Dermis microvascular lymphatic vessel endothelial cell (primary cell): ENCODE data around the gene KCTD8. TPM values are rescaled to one million over a fixed set of nuclear protein-coding genes. Genes with fewer than 3 reads are reported as not detected.

ENCODE experiments used
- DNase-seq, 2 donors: peaks; one replicate each; pipeline versions ENCODE4 v3.0.0 to v3.0.0-alpha.2; 2010; ENCODE audit warnings: low read depth in 2 of 2
- total RNA-seq: library from RNA; depleted of rRNA; stranded (reverse); fragments of >200 nt; gene quantifications from 2 replicates; pipeline ENCODE4 v1.2.1, GENCODE V29; 2014

The KCTD8 gene
- 0.13 TPM in 2 replicates for total RNA-seq

DNA sequence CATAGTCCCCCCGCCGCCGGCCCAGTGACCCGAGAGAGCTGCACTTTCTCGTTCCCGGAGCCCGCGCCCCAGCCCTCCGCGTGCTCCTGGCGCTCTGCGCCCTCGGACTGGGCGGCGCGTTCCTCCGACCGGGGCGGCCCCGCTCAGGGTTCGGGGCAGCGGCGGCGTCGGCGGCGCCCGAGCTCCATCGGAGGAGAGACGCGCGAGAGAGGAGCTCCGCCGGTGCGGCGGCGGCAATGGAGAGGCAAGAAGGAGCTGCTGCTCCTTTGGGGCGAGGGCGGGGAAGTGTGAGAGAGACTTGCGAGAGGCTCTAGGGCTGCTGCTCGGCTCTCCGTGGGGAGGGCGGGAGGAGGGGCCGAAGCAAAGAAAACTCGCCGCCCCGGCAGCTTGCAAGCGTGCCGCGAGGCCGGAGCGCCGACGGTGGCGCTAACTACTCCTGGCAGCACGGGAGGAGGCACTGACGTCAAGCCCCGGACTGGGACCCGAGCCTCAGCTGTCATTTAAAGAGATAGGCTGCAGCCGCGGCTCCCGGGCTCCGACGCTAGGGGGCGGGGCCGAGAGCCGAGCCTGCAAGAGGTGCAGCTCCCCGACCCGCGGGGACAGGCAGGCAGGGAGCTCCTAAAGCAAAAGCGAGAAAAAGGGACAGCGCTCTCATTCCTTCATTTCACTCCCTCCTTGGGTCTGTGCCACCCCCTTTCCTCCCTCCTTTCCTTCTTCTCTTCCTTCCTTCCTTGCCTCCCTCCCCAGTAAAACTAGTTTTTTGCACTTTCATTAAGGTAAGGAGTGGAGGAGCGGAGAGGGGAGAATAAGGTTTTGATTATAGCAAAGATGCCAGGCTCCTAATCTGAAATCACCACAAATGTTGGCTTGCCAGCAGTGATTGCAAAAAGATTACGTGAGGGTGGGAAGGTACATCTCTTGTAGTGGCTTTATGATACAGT lies at the start of gene KCTD8:
TSS of gene KCTD8 (minus strand) at position 289 of the 941 bp plus-strand sequence.
- DNase-seq, result peak; percentile 50 to 87

DNA sequence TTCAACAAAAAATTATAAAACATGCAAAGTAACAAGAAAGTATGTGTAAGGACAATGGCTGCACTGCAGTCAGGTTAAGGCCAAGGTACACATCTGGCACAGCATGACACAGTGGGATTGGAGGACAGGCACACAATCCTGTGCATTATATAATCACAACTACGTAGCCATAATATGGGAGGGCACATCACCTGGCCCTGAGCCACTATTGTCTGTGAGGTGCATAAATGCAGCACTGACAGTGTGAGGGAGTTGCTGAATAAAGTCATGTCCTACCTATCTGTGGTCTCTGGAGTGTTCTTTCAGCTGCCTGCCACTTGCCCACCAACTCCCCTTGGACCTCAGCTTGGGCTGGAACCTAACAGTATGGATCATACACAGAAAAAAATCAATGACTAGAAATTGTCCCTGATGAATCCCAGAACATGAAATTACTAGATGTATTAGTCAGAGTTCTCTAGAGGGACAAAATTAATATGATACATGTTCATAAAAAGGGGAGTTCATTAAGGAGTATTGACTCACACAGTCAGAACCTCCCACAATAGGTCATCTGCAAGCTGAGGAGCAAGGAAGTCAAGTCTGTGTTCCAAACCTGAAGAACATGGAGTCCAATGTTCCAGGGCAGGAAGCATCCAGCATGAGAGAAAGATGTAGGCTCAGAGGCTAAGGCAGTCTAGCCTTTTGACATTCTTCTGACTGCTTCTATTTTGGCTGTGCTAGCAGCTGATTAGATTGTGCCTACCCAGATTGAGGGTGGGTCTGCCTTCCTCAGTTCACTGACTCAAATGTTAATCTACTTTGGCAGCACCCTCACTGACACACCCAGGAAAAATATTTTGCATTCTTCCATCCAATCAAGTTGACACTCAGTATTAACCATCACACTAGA lies 46.4 kb upstream of the KCTD8 start:
- no peak for DNase-seq

DNA sequence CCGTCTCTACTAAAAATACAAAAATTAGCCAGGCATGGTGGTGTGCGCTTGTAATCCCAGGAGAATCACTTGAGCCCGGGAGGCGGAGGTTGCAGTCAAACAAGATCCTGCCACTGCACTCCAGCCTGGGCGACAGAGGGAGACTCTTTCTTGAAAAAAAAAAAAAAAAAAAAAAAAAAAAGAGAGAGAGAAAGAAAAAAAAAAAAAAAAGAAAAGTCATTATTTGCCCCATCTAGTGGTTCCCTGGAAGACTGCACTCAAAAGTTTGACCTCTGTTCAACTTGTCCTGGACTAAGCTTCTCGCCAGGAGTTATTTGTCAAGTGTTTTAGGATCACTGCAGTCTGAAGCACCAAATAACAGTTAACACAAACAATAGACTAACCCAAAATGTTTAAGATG lies 45.3 kb upstream of the KCTD8 start:
- DNase-seq, result peak; percentile 7 to 28

DNA sequence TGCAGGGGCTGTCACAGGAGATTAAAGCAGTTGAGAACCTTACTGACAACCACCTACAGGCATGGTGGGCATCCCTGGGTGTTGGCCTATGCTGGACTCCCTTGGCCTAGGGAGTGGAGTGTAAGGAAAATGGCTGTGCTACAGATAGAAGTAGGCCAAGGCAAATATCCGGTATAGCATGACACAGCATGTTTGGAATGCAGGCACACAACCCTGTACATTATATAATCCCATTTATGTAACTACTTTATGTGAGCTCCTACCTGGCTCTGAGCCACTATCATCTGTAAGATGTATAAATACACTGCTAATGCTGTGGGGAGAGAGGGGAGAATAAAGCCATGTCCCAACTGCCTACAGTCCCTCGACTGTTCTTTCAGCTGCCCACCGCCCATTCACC lies 38.7 kb upstream of the KCTD8 start:
- peak in 1 of 2 donors; percentile 19 for DNase-seq

DNA sequence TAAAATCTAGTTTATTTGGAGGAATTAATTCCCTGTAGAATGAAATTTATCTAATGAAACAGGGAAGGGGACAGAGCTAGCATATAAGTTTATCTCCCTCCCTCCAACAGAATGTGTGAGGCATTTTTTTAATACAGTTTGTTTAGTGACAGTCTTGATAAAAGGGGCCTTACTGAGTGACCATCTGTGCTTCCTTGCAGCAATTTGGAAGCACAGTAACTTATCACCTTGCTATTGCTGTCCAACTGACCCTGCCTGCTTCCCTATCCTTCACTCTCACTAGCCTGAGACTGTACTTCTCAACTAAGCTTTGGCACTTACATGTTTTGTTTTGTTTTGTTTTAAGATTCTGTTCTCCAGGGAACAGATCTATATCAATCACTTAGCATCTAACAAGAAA lies 31.1 kb upstream of the KCTD8 start:
- DNase-seq, result no peak

DNA sequence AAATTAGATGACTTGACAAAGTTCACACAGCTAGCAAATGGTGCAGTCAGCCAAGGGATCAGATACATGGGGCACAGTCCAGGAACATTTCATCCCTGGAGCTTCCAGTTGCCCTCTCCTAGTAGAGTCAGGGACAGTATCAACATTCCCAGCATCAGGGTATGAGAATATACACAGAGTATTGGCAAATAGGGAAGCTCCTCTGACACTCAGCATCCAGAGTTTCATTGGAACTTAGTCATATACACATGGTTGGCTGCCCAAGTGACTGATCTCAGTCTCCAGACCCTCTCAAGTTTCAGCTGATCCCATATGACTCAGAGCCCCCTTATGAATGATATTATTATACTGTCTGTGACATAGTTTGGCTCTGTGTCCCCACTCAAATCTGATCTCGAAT lies 13.7 kb upstream of the KCTD8 start:
- no peak for DNase-seq

DNA sequence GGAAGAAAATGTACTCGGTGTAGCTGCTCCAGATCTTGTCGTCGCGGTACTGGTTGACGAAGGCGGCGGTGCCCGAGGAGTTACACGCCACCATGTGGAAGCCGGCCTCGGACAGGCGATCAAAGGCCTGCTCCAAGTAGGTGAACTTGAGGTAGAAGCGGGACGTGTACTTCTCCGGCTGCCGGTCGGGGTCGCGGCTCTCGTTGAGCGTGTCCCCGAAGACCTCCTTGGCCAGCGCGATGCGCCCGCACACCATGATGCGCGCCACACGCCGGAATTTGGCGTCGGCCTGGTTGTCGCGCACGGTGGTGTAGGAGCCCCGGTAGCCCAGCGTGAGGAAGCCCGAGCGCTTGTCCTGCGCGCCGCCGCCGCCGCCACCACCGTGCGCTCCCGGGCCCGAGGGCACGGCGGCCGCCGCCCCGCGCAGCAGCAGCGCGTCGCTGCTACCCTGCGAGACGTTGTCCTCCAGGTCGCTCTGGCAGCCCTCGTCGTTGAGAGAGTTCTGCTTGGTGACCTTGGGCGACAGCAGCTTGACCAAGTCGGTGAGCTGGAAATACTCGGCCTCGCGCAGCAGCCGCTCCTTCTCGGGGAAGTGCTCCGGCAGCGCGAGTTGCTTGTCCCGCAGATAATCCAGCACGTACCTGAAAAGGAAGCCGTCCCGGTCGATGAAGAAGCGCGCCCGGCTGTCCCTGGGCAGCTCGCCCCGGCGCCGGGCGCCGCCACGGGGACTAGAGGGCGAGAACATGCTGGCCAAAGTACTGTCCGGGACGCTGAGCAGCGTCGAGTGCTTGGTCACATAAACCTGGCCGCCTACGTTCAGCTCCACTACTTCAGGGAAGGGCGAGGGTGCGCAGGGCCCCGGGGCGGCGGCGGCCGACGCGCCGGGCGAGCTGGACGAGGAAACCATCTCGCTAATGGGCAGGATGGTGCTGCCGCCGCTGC lies 775 bp downstream of the KCTD8 start:
- peak in 1 of 2 donors; percentile 40 for DNase-seq

DNA sequence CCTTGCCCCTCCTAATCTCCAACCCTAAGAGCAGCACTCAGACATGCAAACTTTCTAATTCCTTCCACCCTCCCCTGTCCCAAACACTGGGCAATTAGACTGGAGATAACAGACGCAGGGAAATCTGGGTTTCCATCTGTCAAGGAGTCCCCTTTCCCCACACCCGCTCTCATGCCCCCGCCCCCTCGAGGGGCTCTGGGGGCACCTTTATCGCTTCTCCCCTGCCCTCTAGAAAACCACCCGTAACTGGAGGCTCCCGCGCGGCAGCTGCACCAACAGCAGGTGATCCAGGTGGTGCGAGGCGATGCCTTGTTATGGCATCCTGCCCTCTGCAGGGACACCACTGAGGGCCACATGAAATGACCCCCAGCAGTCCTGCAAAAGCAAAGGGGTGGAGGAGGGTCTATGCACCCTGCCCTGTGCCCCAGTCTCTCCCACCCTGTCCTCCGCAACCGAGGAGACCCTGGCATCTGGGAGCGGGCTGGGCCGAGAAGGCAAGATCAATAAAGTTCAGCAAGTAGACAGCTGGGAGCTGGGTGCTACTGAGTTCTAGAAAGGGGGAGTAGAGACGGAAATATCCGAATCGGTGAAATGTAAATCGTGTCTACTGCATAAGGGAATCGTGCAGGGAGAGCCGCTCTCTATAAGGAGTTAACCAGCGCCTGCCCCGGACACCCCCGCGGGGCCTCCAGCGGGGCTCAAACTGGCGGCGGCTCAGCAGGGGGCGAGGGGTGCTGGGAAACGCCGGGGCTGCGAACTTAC lies 1.6 kb downstream of the KCTD8 start:
- DNase-seq, result no peak

DNA sequence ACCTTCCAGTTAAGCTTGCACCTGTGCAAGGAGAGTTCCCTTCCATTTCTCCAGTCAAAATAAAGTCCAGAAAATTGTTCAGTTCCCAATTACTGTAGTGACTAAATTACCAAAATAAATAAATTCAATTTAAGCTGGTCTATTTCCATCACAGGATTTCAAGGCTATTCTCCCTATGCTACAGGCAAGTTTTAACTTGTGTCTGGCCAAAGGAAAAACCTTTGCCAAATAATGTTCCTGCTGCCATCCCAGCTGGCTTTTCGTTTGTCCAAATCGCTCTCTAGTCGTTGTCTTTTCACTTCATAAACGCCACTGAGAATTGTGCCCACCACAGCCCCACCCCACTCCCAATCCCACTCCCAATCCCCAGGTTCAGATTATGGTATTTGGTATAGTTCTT lies 2.4 kb downstream of the KCTD8 start:
- DNase-seq, result no peak

DNA sequence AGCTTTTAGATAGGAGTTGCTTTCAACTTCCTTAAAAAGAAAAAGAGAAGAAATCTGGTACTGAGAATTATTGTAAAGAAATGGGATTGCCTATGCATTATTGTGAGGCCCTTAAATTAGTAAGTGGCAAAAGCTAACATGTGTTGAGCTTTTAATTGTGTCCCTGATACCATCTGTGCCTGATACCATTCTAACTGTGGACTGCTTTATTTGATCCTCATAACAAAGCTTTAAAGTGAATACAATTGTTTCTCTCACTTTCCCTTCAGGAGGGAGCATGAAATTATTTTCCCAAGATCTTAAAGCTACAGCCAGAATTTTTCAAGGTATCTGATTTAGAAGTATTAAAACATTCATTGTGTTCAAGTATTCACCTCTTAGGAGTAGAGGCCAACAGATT lies 9.9 kb downstream of the KCTD8 start:
- DNase-seq, result no peak

DNA sequence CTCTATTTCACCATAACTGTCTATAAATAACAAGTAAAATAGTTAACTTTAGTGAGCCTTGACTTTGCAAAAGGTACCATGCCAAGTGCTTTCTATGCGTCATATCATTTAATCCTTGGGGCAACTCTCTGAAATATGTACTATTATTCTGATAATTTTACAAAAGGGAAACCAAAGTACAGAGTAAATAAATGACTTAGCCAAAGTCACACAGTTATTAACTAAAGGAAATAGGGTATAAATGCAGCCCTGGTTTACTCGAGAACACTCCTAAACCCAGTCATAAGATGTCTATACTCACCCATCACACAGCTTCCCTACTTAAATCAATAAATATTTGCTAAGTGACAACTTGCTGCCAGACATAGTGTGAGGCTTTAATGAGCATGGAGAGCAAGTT lies 14.4 kb downstream of the KCTD8 start:
- DNase-seq, result no peak

DNA sequence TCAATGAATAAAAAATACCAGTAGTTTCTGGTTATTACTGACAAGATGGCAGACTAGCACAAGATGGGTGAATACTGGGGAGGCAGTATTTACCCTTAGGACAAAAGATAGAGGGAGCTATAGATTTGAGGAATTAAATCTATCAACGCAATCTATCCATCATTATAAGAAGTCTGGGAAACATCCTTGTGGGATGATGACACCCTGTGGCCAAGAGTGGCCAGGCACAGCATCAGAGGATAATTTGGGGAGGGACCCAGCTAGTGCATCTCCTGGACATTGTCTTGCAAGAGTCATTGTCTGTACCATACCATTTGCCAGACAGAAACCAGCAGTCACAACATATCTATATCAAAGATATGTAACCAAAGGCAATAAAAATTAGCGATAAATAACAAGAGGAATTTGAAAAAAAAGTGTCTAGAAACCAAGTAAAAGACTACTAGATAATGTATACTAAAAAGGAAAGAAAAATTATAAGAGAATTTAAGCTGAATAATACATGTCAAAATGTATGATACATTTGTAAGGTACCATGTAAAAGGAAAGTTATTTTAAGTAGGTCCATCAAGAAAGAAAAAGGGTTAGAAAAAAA lies 22.9 kb downstream of the KCTD8 start:
- DNase-seq, result peak in 1 of 2 donors; percentile 53

DNA sequence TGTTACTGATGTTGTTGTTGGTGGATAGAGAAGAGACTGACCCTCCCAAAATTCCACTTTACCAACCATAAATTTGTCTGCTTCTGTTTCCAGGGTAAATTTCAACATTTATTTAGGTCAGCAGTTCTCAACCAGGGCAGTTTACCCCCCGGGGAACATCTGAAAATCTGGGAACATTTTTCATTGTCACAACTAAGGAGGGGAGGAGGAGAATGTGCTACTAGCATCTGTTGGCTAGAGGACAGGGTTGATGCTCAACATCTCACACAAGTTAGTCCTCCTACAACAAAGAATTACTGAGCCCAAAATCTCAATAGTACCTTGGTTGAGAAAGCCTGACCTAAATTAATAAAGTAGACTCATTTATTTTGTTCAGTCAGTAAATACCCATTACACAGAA lies 25.7 kb downstream of the KCTD8 start:
- no peak for DNase-seq

DNA sequence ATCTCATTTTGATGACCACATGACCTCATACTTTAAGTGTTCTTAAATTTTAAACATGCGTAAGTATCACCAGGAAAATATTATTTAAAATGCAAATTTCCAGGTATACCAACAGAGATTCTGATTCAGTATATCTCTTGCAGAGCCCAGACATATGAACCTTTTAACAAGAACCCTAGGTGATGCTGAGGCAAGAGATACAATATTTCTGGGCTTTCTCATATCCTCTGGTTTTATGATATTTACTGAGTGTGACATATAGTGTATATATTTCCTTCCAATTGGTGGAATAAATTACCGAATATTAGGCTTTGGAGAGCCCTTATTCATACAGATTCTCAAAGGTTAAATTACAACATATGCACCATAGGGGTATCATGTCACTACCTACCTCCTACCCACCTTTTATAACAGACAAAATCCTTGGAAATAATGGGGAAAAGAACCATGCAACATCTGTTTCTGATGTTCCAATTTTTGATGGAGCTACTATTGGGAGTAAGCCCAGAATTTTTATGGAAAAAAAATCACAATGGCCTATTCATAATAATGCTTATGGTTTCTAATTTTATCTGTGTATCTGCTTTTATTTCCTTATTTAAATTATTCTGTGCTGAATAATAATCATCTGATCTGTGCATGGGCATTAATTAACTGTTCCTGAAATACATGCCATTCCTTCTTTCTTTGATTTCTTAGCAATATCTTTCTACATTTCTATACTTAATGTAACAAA lies 27.1 kb downstream of the KCTD8 start:
- no peak for DNase-seq

DNA sequence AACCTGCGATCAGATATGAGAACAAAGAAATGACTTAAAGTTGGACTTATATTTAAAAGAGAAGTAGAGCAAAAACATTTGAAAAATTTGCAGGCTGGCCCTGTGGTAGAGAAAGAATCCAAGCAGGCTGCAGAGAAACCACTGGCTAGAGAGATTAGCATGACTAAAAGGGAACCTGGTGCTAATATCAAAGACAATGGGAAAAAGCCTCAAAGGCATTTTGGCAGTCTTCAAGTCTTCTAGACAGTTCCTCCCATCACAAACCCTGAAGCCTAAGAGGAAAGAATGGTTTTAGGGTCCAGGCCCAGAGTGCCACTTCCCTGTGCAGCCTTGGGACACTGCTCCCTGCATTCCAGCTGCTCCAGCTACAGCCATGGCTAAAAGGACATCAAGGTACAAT lies 33.4 kb downstream of the KCTD8 start:
- no peak for DNase-seq

DNA sequence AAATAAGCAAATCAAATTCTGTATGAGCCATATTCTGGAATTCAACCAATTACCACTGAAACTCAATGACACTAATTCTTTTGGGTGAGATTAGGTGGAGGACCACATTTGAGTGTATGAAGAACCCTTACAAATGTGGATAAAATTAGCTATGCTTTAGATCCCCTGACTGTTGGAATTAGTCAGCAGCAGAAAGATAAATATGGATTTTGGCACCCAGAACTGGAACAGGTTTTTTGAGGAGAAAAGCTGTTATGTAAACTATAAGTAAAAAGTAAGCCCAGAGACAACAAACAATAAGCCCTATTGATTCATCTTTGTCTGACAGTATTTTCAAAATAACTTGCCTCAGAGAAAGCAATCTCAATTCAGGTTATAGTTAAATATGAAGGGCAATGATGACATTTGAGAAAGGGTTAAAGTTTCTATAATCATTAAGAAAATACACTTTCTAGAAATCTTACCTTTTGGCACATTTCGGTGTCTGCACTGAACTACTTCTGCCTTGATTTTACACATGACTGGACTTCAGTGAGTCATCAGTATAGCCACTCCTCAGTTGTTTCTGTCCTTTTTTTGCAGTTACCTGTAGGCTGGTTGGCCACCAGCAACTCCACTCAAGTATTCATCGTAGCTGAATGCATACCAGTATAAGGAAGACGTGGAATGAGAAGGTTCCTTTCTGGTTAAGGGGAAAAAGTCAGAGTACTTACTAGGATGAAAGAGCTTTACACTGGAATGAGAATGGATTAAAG lies 80.0 kb downstream of the KCTD8 start:
- DNase-seq, result no peak

DNA sequence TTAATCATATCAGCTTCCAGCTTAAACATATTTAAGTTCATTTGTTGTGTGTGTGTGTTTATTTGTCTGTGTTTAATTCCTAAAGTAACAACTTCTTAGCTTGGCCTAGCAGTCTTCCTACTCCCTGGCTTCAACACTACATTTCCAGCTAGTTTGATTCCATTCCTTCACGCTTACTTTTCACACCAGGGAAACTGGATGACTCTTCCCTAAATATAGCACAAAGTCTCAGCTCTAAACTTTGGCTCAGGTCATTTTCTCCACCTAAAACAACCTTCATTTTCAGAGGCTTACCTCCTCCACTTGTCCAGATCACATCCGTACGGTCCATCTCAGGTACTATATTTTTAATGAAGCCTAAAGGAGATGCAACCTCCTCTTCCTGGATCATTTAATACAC lies 94.4 kb downstream of the KCTD8 start:
- DNase-seq, result no peak

DNA sequence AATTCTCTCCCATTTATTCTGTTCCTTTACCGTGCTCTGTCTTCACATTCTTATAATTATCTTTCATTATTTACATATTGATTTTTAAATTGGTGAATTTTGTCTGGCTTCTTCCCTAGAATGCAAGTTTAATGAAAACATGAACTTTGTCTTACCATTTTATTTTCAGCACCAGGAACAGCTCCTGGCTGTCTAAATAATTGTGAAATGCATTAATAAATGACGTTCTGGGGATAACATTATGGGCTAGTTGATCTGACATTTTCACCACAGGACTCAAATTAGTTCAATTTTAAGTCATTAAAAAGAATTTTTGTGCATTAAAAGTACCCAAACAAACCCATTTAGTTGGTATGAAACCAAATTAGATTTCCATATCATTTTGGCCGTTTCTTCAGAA lies 97.5 kb downstream of the KCTD8 start:
- peak in 1 of 2 donors; percentile 25 for DNase-seq

DNA sequence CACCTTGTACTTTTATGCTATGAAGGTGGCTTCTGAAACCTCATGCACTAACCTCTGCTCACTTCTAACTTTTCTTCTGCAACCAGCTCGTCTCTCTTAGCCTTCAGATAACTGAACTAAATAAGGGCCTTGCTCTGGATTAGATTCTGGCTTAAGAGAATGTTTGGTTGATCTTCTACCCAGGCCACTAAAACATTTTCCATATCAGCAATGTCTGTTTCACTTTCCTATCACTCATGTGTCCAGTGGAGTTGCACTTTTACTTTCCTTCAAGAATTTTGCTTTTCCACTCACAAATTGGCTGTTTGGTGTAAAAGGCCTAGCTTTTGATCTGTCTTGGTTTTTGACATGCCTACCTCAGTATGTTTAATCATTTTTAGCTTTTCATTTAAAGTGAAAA lies 105.8 kb downstream of the KCTD8 start:
- no peak for DNase-seq
